Endothelial cell of umbilical vein (primary cell): ENCODE data around the gene APOC1. TPM values are rescaled to one million over a fixed set of nuclear protein-coding genes. Genes with fewer than 3 reads are reported as not detected.

Experiments used
- BruUV-seq: library from RNA; stranded (reverse); fragments of 400-500 nt; replicated peaks from 2 replicates; lab custom pipeline; 2021; lab: Mats Ljungman, UMichigan
- CTCF ChIA-PET: fragments of 300-600, 350-600 bp; sonication (Branson Sonifier 250); formaldehyde crosslinking; loops from one replicate; lab custom pipeline; 2021; ENCODE audit warnings: antibody characterized with exemption, inconsistent platforms; lab: Charles Lee
- POLR2A ChIA-PET: fragments of 300-600, 350-600 bp; sonication (Branson Sonifier 250); formaldehyde crosslinking; loops from one replicate; lab custom pipeline; 2021; ENCODE audit warnings: antibody characterized with exemption, inconsistent platforms; lab: Charles Lee
- DNase-seq: peaks from one replicate; pipeline ENCODE4 v3.0.0-alpha.2; 2011; ENCODE audit warnings: low read depth, low spot score
- FAIRE-seq: peaks from 2 replicates; lab custom pipeline; 2011; peaks lifted over from hg19 to GRCh38; lab: Jason Lieb, UNC
- H2AFZ ChIP-seq: 2 replicates; pipeline ENCODE4 v1.6.0; 2012; ENCODE audit warnings: low read depth, low read length, control low read depth, inconsistent platforms
- H3K27ac ChIP-seq: 2 replicates; pipeline ENCODE4 v1.5.1; 2011; ENCODE audit warnings: low read depth, mild to moderate bottlenecking, control low read depth, low read length, moderate library complexity; ENCODE audit not compliant: insufficient read depth
- H3K27me3 ChIP-seq, 2 experiments: 2 replicates each; pipeline versions ENCODE4 v1.6.0 to v1.6.1; 2011; ENCODE audit warnings: low read length in 2 of 2, mixed read lengths in 1 of 2; ENCODE audit not compliant: control insufficient read depth in 2 of 2, insufficient read depth in 2 of 2
- H3K36me3 ChIP-seq, 2 experiments: 2 replicates in 1 of 2; 3 replicates in 1 of 2; pipeline ENCODE4 v1.5.1; 2011; ENCODE audit warnings: low read length in 2 of 2, mild to moderate bottlenecking in 1 of 2, moderate library complexity in 1 of 2; ENCODE audit not compliant: control insufficient read depth in 2 of 2, insufficient read depth in 2 of 2; ENCODE audit errors: extremely low read depth in 1 of 2
- H3K4me1 ChIP-seq: 3 replicates; pipeline ENCODE4 v1.5.1; 2011; ENCODE audit warnings: mild to moderate bottlenecking, low read length; ENCODE audit not compliant: control insufficient read depth, insufficient read depth; ENCODE audit errors: extremely low read depth
- H3K4me2 ChIP-seq: 2 replicates; pipeline ENCODE4 v1.6.1; 2011; ENCODE audit warnings: low read length, control low read depth, mixed read lengths; ENCODE audit not compliant: insufficient read depth
- H3K4me3 ChIP-seq, 3 experiments: fragments of 200-600 bp in 1 of 3; sonication (generic), shearing (Covaris generic) in 1 of 3; replicated peaks in 1 of 3; 2 replicates each; pipeline ENCODE4 v1.5.1; 2011 to 2016; ENCODE audit warnings: control low read depth in 3 of 3, low read length in 3 of 3, mild to moderate bottlenecking in 2 of 3, inconsistent platforms in 1 of 3, low read depth in 1 of 3, moderate library complexity in 1 of 3; ENCODE audit not compliant: insufficient read depth in 1 of 3
- H3K79me2 ChIP-seq: 2 replicates; pipeline ENCODE4 v1.6.0; 2012; ENCODE audit warnings: low read length, inconsistent platforms; ENCODE audit not compliant: control insufficient read depth, insufficient read depth
- H3K9ac ChIP-seq: replicated peaks from 2 replicates; pipeline ENCODE3; 2011; ENCODE audit warnings: low read length, control low read depth; ENCODE audit not compliant: insufficient read depth; ENCODE audit errors: extremely low read depth
- H3K9me1 ChIP-seq: replicated peaks from 3 replicates; pipeline ENCODE4 v1.6.0; 2011; ENCODE audit warnings: mild to moderate bottlenecking, low read length; ENCODE audit not compliant: control insufficient read depth, insufficient read depth; ENCODE audit errors: extremely low read depth
- H3K9me3 ChIP-seq: replicated peaks from 2 replicates; pipeline ENCODE4 v1.5.1; 2012; ENCODE audit warnings: low read length, inconsistent platforms; ENCODE audit not compliant: control insufficient read depth, insufficient read depth
- H4K20me1 ChIP-seq: replicated peaks from 2 replicates; pipeline ENCODE3; 2011; ENCODE audit warnings: mild to moderate bottlenecking, low read length; ENCODE audit not compliant: control insufficient read depth, insufficient read depth; ENCODE audit errors: extremely low read depth
- CTCF ChIP-seq, 2 donors: IDR thresholded peaks; 1 replicate in 1 of 2; 2 replicates in 1 of 2; pipeline ENCODE4 v1.5.1; 2011; ENCODE audit warnings: low read length in 2 of 2, mild to moderate bottlenecking in 2 of 2, moderate library complexity in 2 of 2, control low read depth in 1 of 2, inconsistent platforms in 1 of 2, low read depth in 1 of 2; ENCODE audit not compliant: insufficient read depth in 1 of 2; ENCODE audit errors: extremely low read depth in 1 of 2
- EZH2 ChIP-seq: IDR thresholded peaks from 2 replicates; pipeline ENCODE4 v1.6.1; 2012; ENCODE audit warnings: borderline replicate concordance, low read depth, mild to moderate bottlenecking, moderate library complexity, low read length, inconsistent platforms; ENCODE audit not compliant: severe bottlenecking
- FOS ChIP-seq: IDR thresholded peaks from 2 replicates; pipeline ENCODE4 v1.6.1; 2011; ENCODE audit warnings: mild to moderate bottlenecking, low read length, moderate library complexity, borderline replicate concordance; ENCODE audit not compliant: insufficient read depth
- GATA2 ChIP-seq: IDR thresholded peaks from 2 replicates; pipeline ENCODE4 v1.7.0; 2011; ENCODE audit warnings: low read depth, mild to moderate bottlenecking, moderate library complexity, mixed read lengths, low read length; ENCODE audit not compliant: insufficient read length, insufficient read depth
- JUN ChIP-seq: IDR thresholded peaks from 2 replicates; pipeline ENCODE4 v1.6.1; 2011; ENCODE audit warnings: borderline replicate concordance, low read depth; ENCODE audit not compliant: insufficient read length, insufficient read depth
- MAX ChIP-seq: IDR thresholded peaks from 2 replicates; pipeline ENCODE4 v1.6.1; 2011; ENCODE audit not compliant: insufficient read depth, insufficient read length
- POLR2A ChIP-seq: IDR thresholded peaks from 2 replicates; pipeline ENCODE4 v1.6.1; 2012; ENCODE audit warnings: low read depth, mild to moderate bottlenecking, control low read depth, low read length
- POLR2AphosphoS5 ChIP-seq: IDR thresholded peaks from 2 replicates; pipeline ENCODE4 v1.6.1; 2012; ENCODE audit warnings: low read depth, mild to moderate bottlenecking, control low read depth, low read length, moderate library complexity; ENCODE audit not compliant: insufficient read depth
- dilution Hi-C: fragments of 300-500 bp; cut with MboI; formaldehyde crosslinking; loops from one replicate; pipeline ENCODE4 v1.15.0; 2019; ENCODE audit warnings: low sequenced_read_pairs; ENCODE audit not compliant: extremely low pct_ligation_motif_present
- intact Hi-C: fragments of 100-400 bp; cut with micrococcal nuclease; formaldehyde crosslinking; loops from one replicate; pipeline ENCODE4 v1.10.0; 2022
- polyA plus RNA-seq, 4 experiments: library from polyadenylated mRNA; depleted of rRNA in 3 of 4; stranded (reverse) in 3 of 4; unstranded in 1 of 4; fragments of >200 nt; gene quantifications; 2 replicates each; pipeline versions ENCODE4 v1.2.1 to v1.2.3, GENCODE V29; 2011 to 2012; ENCODE audit warnings: missing spikeins in 1 of 4
- total RNA-seq: library from RNA; stranded (reverse); gene quantifications from 2 replicates; pipeline ENCODE4 v1.2.3, GENCODE V29; 2021

Gene APOC1
- total and polyA plus RNA-seq, 2 donors (not counting 3 experiments of a cell fraction or from before 2014, with no cell fraction given): 5.0 to 18.5 TPM

- no peaks in the 10 kb centered on the region for H3K27me3 ChIP-seq
- H3K36me3 ChIP-seq: no peaks in the 10 kb centered on the region
- FAIRE-seq (no peak), DNase-seq (no peak)
- BruUV-seq: no TSS peak
- H3K4me2 ChIP-seq: no peak overlapping the region
- H3K9ac ChIP-seq: no peak overlapping the region
- H4K20me1 ChIP-seq: no peaks in the 10 kb centered on the region
- H2AFZ ChIP-seq: no peak overlapping the region
- H3K79me2 ChIP-seq: no peaks in the 10 kb centered on the region
- dilution Hi-C loops: no loop called here
- no peaks in the 10 kb centered on the region for H3K4me1 ChIP-seq
- no peaks in the 10 kb centered on the region for H3K9me3 ChIP-seq
- ChIA-PET CTCF (no interaction called here), POLR2A (no interaction called here)
- H3K9me1 ChIP-seq: no peaks in the 10 kb centered on the region
- intact Hi-C loops: no loop called here
- H3K27ac ChIP-seq: no peak overlapping the region
- H3K4me3 ChIP-seq: no peak overlapping the region
- TF ChIP-seq CTCF (IDR thresholded peaks at IDR 0.05; ENCODE audit: extremely low read depth in 1 of 2, insufficient read depth in 1 of 2, low read depth in 1 of 2, low read length in 2 of 2): no peak
- no peak for TF ChIP-seq EZH2
- TF ChIP-seq FOS: no peak
- TF ChIP-seq GATA2: no peak
These were observed 25.3 kb downstream of the APOC1 start for GRCh38 chr19:44939668-44940067.

- no peaks in the 10 kb centered on the region for H3K4me1 ChIP-seq
- no peak for DNase-seq
- BruUV-seq: no TSS peak
- ChIA-PET POLR2A (no interaction called here), CTCF (no interaction called here)
- no peak within 1 kb of the TSS for H2AFZ ChIP-seq
- H3K9me1 ChIP-seq: no peaks in the 10 kb centered on the region
- H3K4me3 ChIP-seq: no peak within 1 kb of the TSS
- no peak within 1 kb of the TSS for H3K27ac ChIP-seq
- dilution Hi-C loops: no loop called here
- no peaks in the 10 kb centered on the region for H3K36me3 ChIP-seq
- no peak for FAIRE-seq
- no peak within 1 kb of the TSS for H3K9ac ChIP-seq
- H3K9me3 ChIP-seq: no peaks in the 10 kb centered on the region
- H3K4me2 ChIP-seq: no peak within 1 kb of the TSS
- TF ChIP-seq CTCF (IDR thresholded peaks at IDR 0.05; ENCODE audit: extremely low read depth in 1 of 2, insufficient read depth in 1 of 2, low read depth in 1 of 2, low read length in 2 of 2) (no peak), EZH2 (no peak), POLR2A (no peak), FOS (no peak), MAX (no peak), JUN (no peak), POLR2AphosphoS5 (no peak)
- no peaks in the 10 kb centered on the region for H4K20me1 ChIP-seq
- H3K27me3 ChIP-seq: no peaks in the 10 kb centered on the region
- no peaks in the 10 kb centered on the region for H3K79me2 ChIP-seq
- intact Hi-C loops: no loop called here
These were observed 27.7 kb downstream of the APOC1 start, which contains the start of gene APOC4 for GRCh38 chr19:44942067-44942571. Gene APOC4, plus strand, starts transcription at chr19:44942237. Its CDS starts 41 bp downstream, at chr19:44942278.
